Measurements from ENCODE around the gene NBAS.

DNA sequence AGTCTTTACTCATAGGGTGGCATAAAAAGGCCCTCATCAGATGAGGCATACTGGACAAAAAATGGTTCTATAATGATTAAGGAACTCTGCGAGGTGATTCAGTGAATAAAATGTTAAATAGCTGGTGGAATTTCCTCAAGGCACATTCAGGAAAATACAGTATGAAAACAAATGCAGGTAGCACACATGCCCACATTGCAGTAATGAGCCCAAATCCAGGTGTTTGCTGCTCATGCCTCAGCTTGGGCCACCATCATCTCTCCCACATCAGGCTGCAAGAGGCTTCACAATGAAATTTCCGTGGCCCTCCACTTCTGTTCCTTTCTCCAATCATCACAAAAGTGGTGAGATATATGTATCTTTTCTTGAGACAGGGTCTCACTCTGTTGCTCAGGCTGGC lies 298.3 kb downstream of the NBAS start:
- TF ChIP-seq EZH2phosphoT487 (IDR thresholded peaks at IDR 0.05; ENCODE audit: insufficient read depth, low read depth): no peak
- no peak for TF ChIP-seq EZH2 (IDR thresholded peaks at IDR 0.05; ENCODE audit: insufficient read depth, poor library complexity, severe bottlenecking)

All from GM23248 (cell line).